GM19240 (cell line): ENCODE results near the gene ZCCHC14.
"Not testable (repeated sequence)": the region's sequence is repeated elsewhere in the genome, so short reads cannot be mapped to it uniquely, and the experiment has no call there.

ENCODE experiments used
- DNase-seq: peaks from one replicate; pipeline ENCODE4 v3.0.0; 2011; ENCODE audit warnings: low spot score; ENCODE audit not compliant: insufficient read length

The ZCCHC14 gene

GRCh38 chr16:87497767-87498290 is 5.0 kb upstream of the ZCCHC14 start:
- not testable (repeated sequence) for DNase-seq

GRCh38 chr16:87497023-87497766 is 4.4 kb upstream of the ZCCHC14 start:
- not testable (repeated sequence) for DNase-seq

- no peak for DNase-seq
These were observed 3.6 kb upstream of the ZCCHC14 start for GRCh38 chr16:87496447-87496801.

GRCh38 chr16:87495578-87496446 is 3.0 kb upstream of the ZCCHC14 start:
- DNase-seq = no peak

GRCh38 chr16:87493608-87494280 is 920 bp upstream of the ZCCHC14 start:
- DNase-seq = no peak

GRCh38 chr16:87492291-87492630 is 563 bp downstream of the ZCCHC14 start:
- DNase-seq = no peak

- DNase-seq = no peak
These were observed 1.1 kb downstream of the ZCCHC14 start for GRCh38 chr16:87491522-87492290.

- DNase-seq = not testable (repeated sequence)
These were observed 1.9 kb downstream of the ZCCHC14 start for GRCh38 chr16:87490799-87491521.

- no peak for DNase-seq
These were observed 2.6 kb downstream of the ZCCHC14 start for GRCh38 chr16:87490096-87490798.

- DNase-seq = no peak
These were observed 3.3 kb downstream of the ZCCHC14 start for GRCh38 chr16:87489434-87490045.

- not testable (repeated sequence) for DNase-seq
These were observed 3.9 kb downstream of the ZCCHC14 start for GRCh38 chr16:87488960-87489359.

GRCh38 chr16:87487361-87487924 is 5.4 kb downstream of the ZCCHC14 start:
- DNase-seq = no peak

GRCh38 chr16:87486713-87487247 is 6.0 kb downstream of the ZCCHC14 start:
- DNase-seq = no peak

- no peak for DNase-seq
These were observed 6.5 kb downstream of the ZCCHC14 start for GRCh38 chr16:87486282-87486681.

GRCh38 chr16:87485792-87486191 is 7.0 kb downstream of the ZCCHC14 start:
- DNase-seq = not testable (repeated sequence)

- DNase-seq = no peak
These were observed 8.1 kb downstream of the ZCCHC14 start for GRCh38 chr16:87484487-87485331.

- no peak for DNase-seq
These were observed 9.3 kb downstream of the ZCCHC14 start for GRCh38 chr16:87483481-87483880.

- DNase-seq = not testable (repeated sequence)
These were observed 10.2 kb downstream of the ZCCHC14 start for GRCh38 chr16:87482670-87483069.
